H9 (cell line): ENCODE results near the gene DMAC2L. TPM values are rescaled to one million over a fixed set of nuclear protein-coding genes. Genes with fewer than 3 reads are reported as not detected.

Source experiments
- DNase-seq: peaks from one replicate; pipeline ENCODE4 v3.0.0-alpha.2; 2017
- H2AFZ ChIP-seq: one replicate; pipeline ENCODE4 v1.6.1; 2013; ENCODE audit warnings: mild to moderate bottlenecking, low read length, control low read depth, moderate library complexity
- H2AK5ac ChIP-seq: 2 replicates; pipeline ENCODE4 v1.6.1; 2013; ENCODE audit warnings: low read length, control low read depth, mixed read lengths; ENCODE audit not compliant: insufficient read length
- H2BK120ac ChIP-seq: one replicate; pipeline ENCODE4 v1.6.1; 2013; ENCODE audit warnings: low read depth, mild to moderate bottlenecking, low read length, control low read depth, inconsistent platforms; ENCODE audit not compliant: poor library complexity, severe bottlenecking
- H2BK12ac ChIP-seq: 2 replicates; pipeline ENCODE4 v1.6.1; 2013; ENCODE audit warnings: low read length, control low read depth, mixed read lengths, low read depth; ENCODE audit not compliant: insufficient read length
- H2BK15ac ChIP-seq: 2 replicates; pipeline ENCODE4 v1.6.1; 2013; ENCODE audit warnings: low read depth, low read length, control low read depth
- H2BK20ac ChIP-seq: one replicate; pipeline ENCODE4 v1.6.1; 2013; ENCODE audit warnings: low read depth, mild to moderate bottlenecking, low read length, control low read depth, inconsistent platforms; ENCODE audit not compliant: poor library complexity, severe bottlenecking
- H2BK5ac ChIP-seq: 2 replicates; pipeline ENCODE4 v1.6.1; 2013; ENCODE audit warnings: low read length, control low read depth, mixed read lengths; ENCODE audit not compliant: insufficient read length
- H3K14ac ChIP-seq: 2 replicates; pipeline ENCODE4 v1.6.1; 2013; ENCODE audit warnings: low read length, control low read depth; ENCODE audit not compliant: insufficient read depth
- H3K18ac ChIP-seq: 2 replicates; pipeline ENCODE4 v1.6.1; 2013; ENCODE audit warnings: low read depth, mild to moderate bottlenecking, mixed read lengths, low read length, control low read depth; ENCODE audit not compliant: insufficient read length
- H3K23ac ChIP-seq: 2 replicates; pipeline ENCODE4 v1.6.1; 2013; ENCODE audit warnings: low read length, control low read depth, mixed read lengths, low read depth; ENCODE audit not compliant: insufficient read length
- H3K23me2 ChIP-seq: 2 replicates; pipeline ENCODE4 v1.6.1; 2013; ENCODE audit warnings: low read depth, mild to moderate bottlenecking, mixed read lengths, low read length, control low read depth; ENCODE audit not compliant: insufficient read length, poor library complexity, severe bottlenecking
- H3K27ac ChIP-seq: 2 replicates; pipeline ENCODE4 v1.5.1; 2013; ENCODE audit warnings: low read length, control low read depth, mixed read lengths, low read depth; ENCODE audit not compliant: insufficient read length
- H3K27me3 ChIP-seq: 2 replicates; pipeline ENCODE4 v1.6.1; 2013; ENCODE audit warnings: low read length, control low read depth, inconsistent platforms; ENCODE audit not compliant: insufficient read depth
- H3K4ac ChIP-seq: 2 replicates; pipeline ENCODE4 v1.6.1; 2013; ENCODE audit warnings: low read depth, mild to moderate bottlenecking, control low read depth, inconsistent platforms, low read length, moderate library complexity
- H3K4me1 ChIP-seq: 2 replicates; pipeline ENCODE4 v1.6.1; 2013; ENCODE audit warnings: low read length, control low read depth, inconsistent platforms; ENCODE audit not compliant: insufficient read depth
- H3K4me2 ChIP-seq: 2 replicates; pipeline ENCODE4 v1.6.1; 2013; ENCODE audit warnings: low read length, control low read depth, mixed read lengths; ENCODE audit not compliant: insufficient read length, insufficient read depth
- H3K56ac ChIP-seq: 2 replicates; pipeline ENCODE4 v1.6.1; 2013; ENCODE audit warnings: low read depth, mild to moderate bottlenecking, mixed read lengths, low read length, control low read depth; ENCODE audit not compliant: insufficient read length
- H3K79me1 ChIP-seq: 2 replicates; pipeline ENCODE4 v1.6.1; 2013; ENCODE audit warnings: low read depth, mild to moderate bottlenecking, moderate library complexity, low read length, control low read depth, inconsistent platforms; ENCODE audit not compliant: insufficient read depth, poor library complexity, severe bottlenecking
- H3K79me2 ChIP-seq: 2 replicates; pipeline ENCODE4 v1.6.1; 2013; ENCODE audit warnings: low read length, control low read depth, inconsistent platforms; ENCODE audit not compliant: insufficient read depth
- H3K9ac ChIP-seq: 2 replicates; pipeline ENCODE4 v1.6.1; 2013; ENCODE audit warnings: low read length, control low read depth, mixed read lengths; ENCODE audit not compliant: insufficient read length; ENCODE audit errors: extremely low read depth
- H3K9me3 ChIP-seq: one replicate; pipeline ENCODE4 v1.6.1; 2013; ENCODE audit warnings: low read depth, low read length, inconsistent platforms; ENCODE audit not compliant: control insufficient read depth
- H3T11ph ChIP-seq: one replicate; pipeline ENCODE4 v1.6.1; 2013; ENCODE audit warnings: mild to moderate bottlenecking, low read length, control low read depth, inconsistent platforms
- H4K20me1 ChIP-seq: one replicate; pipeline ENCODE4 v1.6.1; 2013; ENCODE audit not compliant: control insufficient read depth, insufficient read length, insufficient read depth
- H4K5ac ChIP-seq: 2 replicates; pipeline ENCODE4 v1.6.1; 2013; ENCODE audit warnings: low read depth, mild to moderate bottlenecking, mixed read lengths, low read length, control low read depth; ENCODE audit not compliant: insufficient read length
- H4K8ac ChIP-seq: replicated peaks from 2 replicates; pipeline ENCODE4 v1.6.1; 2013; ENCODE audit warnings: low read length, control low read depth, mixed read lengths, low read depth; ENCODE audit not compliant: insufficient read length
- H4K91ac ChIP-seq: 2 replicates; pipeline ENCODE4 v1.6.1; 2013; ENCODE audit warnings: low read depth, mild to moderate bottlenecking, moderate library complexity, mixed read lengths, low read length, control low read depth; ENCODE audit not compliant: insufficient read length
- H3K27ac Mint-ChIP-seq, 3 experiments: 2 replicates in 2 of 3; 3 replicates in 1 of 3; pipeline ENCODE4 v1.8.0; 2020 to 2021; ENCODE audit warnings: mixed read lengths in 3 of 3, mild to moderate bottlenecking in 1 of 3, moderate library complexity in 1 of 3
- H3K27me3 Mint-ChIP-seq: 2 replicates; pipeline ENCODE4 v1.8.0; 2021; ENCODE audit warnings: low read depth, mild to moderate bottlenecking, moderate library complexity, mixed read lengths
- H3K36me3 Mint-ChIP-seq, 3 experiments: 2 replicates in 2 of 3; 3 replicates in 1 of 3; pipeline ENCODE4 v1.8.0; 2020 to 2021; ENCODE audit warnings: low read depth in 3 of 3, mixed read lengths in 3 of 3; ENCODE audit not compliant: insufficient read depth in 1 of 3
- H3K4me1 Mint-ChIP-seq, 2 experiments: 2 replicates each; pipeline ENCODE4 v1.8.0; 2020; ENCODE audit warnings: mixed read lengths in 2 of 2
- H3K4me3 Mint-ChIP-seq, 2 experiments: 2 replicates in 1 of 2; 3 replicates in 1 of 2; pipeline ENCODE4 v1.8.0; 2020 to 2021; ENCODE audit warnings: mild to moderate bottlenecking in 2 of 2, mixed read lengths in 2 of 2, moderate library complexity in 1 of 2
- H3K9me3 Mint-ChIP-seq, 2 experiments: 2 replicates in 1 of 2; 3 replicates in 1 of 2; pipeline ENCODE4 v1.8.0; 2020; ENCODE audit warnings: mild to moderate bottlenecking in 2 of 2, mixed read lengths in 2 of 2, moderate library complexity in 1 of 2
- CTCF ChIP-seq: fragments of 200-600 bp; sonication (generic); conservative IDR thresholded peaks from 3 replicates; pipeline ENCODE4 v1.8.0; 2021; ENCODE audit warnings: antibody characterized with exemption, mild to moderate bottlenecking
- WGBS: extraction: QIAGEN DNeasy Blood & Tissue Kit; methylation state at CpG from one replicate; pipeline ENCODE4 v1.1.7; 2013; ENCODE audit warnings: missing lambda C conversion rate, low lambda C conversion rate, mixed read lengths; ENCODE audit not compliant: insufficient read length; ENCODE audit errors: extremely low coverage; 5-methylcytosine and 5-hydroxymethylcytosine counted together
- total RNA-seq: library from RNA; stranded (reverse); gene quantifications from 2 replicates; pipeline ENCODE4 v1.2.1, GENCODE V29; 2021

DMAC2L gene
- total RNA-seq, 1 experiment from 2014 or later, result 22.4 TPM

- H3K14ac ChIP-seq, result no peak overlapping the region
- Mint-ChIP-seq H3K4me1 (no peaks in the 10 kb centered on the region), H3K27ac (peak overlapping the region in 1 of 3 experiments; percentile 4; a peak in 1 of 7 replicates)
These were observed 48.8 kb upstream of the DMAC2L start for GRCh38 chr14:50263321-50263720.

More at GRCh38 chr14:50263321-50263720, 48.8 kb upstream of the DMAC2L start:
- Histone ChIP-seq H2BK20ac (no peak overlapping the region), H3K18ac (no peak overlapping the region), H3K23ac (no peak overlapping the region), H2BK12ac (no peak overlapping the region), H3K56ac (no peak overlapping the region), H4K20me1 (no peaks in the 10 kb centered on the region), H3K9ac (no peak overlapping the region), H3K9me3 (no peaks in the 10 kb centered on the region), H3K79me1 (no peaks in the 10 kb centered on the region), H3K4ac (no peak overlapping the region), H3K23me2 (no peaks in the 10 kb centered on the region), H2BK15ac (no peak overlapping the region), H3K4me1 (no peaks in the 10 kb centered on the region), H3K4me2 (no peak overlapping the region), H4K5ac (no peak overlapping the region), H2AFZ (no peak overlapping the region), H2BK5ac (no peak overlapping the region), H2BK120ac (no peak overlapping the region), H3K79me2 (no peaks in the 10 kb centered on the region), H4K91ac (no peak overlapping the region), H3K27me3 (no peaks in the 10 kb centered on the region), H2AK5ac (no peak overlapping the region), H3K27ac (no peak overlapping the region), H4K8ac (no peak overlapping the region), H3T11ph (no peak overlapping the region)
- no peak overlapping the region for H3K4me3 Mint-ChIP-seq
- no peaks in the 10 kb centered on the region for H3K27me3 Mint-ChIP-seq
- no CpG with 5 or more reads among the region's 4 CpGs for WGBS
- H3K36me3 Mint-ChIP-seq, result peaks cover under 1 to 39% (median 6%) of the 10 kb centered on the region in 3 experiments; a peak in 5 of 7 replicates
- DNase-seq, result no peak
- no peak for TF ChIP-seq CTCF
- H3K9me3 Mint-ChIP-seq, result no peaks in the 10 kb centered on the region
